Keratinocyte (primary cell): ENCODE data around the gene GATA5. TPM values are rescaled to one million over a fixed set of nuclear protein-coding genes. Genes with fewer than 3 reads are reported as not detected.

ENCODE experiments used
- DNase-seq: peaks from one replicate; pipeline ENCODE4 v3.0.0-alpha.2; 2011; ENCODE audit warnings: low read depth, missing footprints, low spot score
- FAIRE-seq: peaks from 2 replicates; lab custom pipeline; 2011; peaks lifted over from hg19 to GRCh38; lab: Jason Lieb, UNC
- H2AFZ ChIP-seq: 2 replicates; pipeline ENCODE4 v1.6.0; 2012; ENCODE audit warnings: low read length, control low read depth, inconsistent platforms; ENCODE audit not compliant: control insufficient read depth
- H3K27ac ChIP-seq: 2 replicates; pipeline ENCODE4 v1.5.1; 2011; ENCODE audit warnings: low read length; ENCODE audit not compliant: control insufficient read depth, insufficient read depth
- H3K27me3 ChIP-seq: 3 replicates; pipeline ENCODE4 v1.6.0; 2011; ENCODE audit warnings: low read length; ENCODE audit not compliant: control insufficient read depth, insufficient read depth; ENCODE audit errors: extremely low read depth
- H3K36me3 ChIP-seq, 2 experiments: 2 replicates in 1 of 2; 3 replicates in 1 of 2; pipeline ENCODE4 v1.5.1; 2011; ENCODE audit warnings: low read length in 2 of 2, mild to moderate bottlenecking in 1 of 2; ENCODE audit not compliant: control insufficient read depth in 2 of 2, insufficient read depth in 2 of 2; ENCODE audit errors: extremely low read depth in 1 of 2
- H3K4me1 ChIP-seq: 3 replicates; pipeline ENCODE4 v1.5.1; 2011; ENCODE audit warnings: low read length; ENCODE audit not compliant: control insufficient read depth, insufficient read depth; ENCODE audit errors: extremely low read depth
- H3K4me2 ChIP-seq: 3 replicates; pipeline ENCODE4 v1.6.0; 2011; ENCODE audit warnings: low read depth, low read length; ENCODE audit not compliant: control insufficient read depth, insufficient read depth; ENCODE audit errors: extremely low read depth
- H3K4me3 ChIP-seq, 3 experiments: fragments of 200-600 bp in 1 of 3; sonication (generic) in 1 of 3; 2 replicates in 2 of 3; 3 replicates in 1 of 3; pipeline ENCODE4 v1.5.1; 2011 to 2016; ENCODE audit warnings: low read length in 3 of 3, mild to moderate bottlenecking in 3 of 3, control low read depth in 2 of 3, inconsistent platforms in 1 of 3, low read depth in 1 of 3, mixed read lengths in 1 of 3, mixed run types in 1 of 3, moderate library complexity in 1 of 3; ENCODE audit not compliant: control insufficient read depth in 2 of 3, insufficient read depth in 2 of 3; ENCODE audit errors: extremely low read depth in 1 of 3
- H3K79me2 ChIP-seq: 2 replicates; pipeline ENCODE4 v1.6.0; 2012; ENCODE audit warnings: low read length; ENCODE audit not compliant: control insufficient read depth, insufficient read depth
- H3K9ac ChIP-seq: 3 replicates; pipeline ENCODE4 v1.6.0; 2011; ENCODE audit warnings: low read length; ENCODE audit not compliant: control insufficient read depth, insufficient read depth; ENCODE audit errors: extremely low read depth
- H3K9me1 ChIP-seq: 3 replicates; pipeline ENCODE4 v1.6.0; 2011; ENCODE audit warnings: low read length; ENCODE audit not compliant: control insufficient read depth, insufficient read depth; ENCODE audit errors: extremely low read depth
- H3K9me3 ChIP-seq: 2 replicates; pipeline ENCODE4 v1.5.1; 2012; ENCODE audit warnings: low read depth, low read length; ENCODE audit not compliant: control insufficient read depth
- H4K20me1 ChIP-seq: 3 replicates; pipeline ENCODE4 v1.6.0; 2011; ENCODE audit warnings: low read length; ENCODE audit not compliant: control insufficient read depth, insufficient read depth; ENCODE audit errors: extremely low read depth
- CTCF ChIP-seq, 3 experiments: IDR thresholded peaks in 1 of 3; conservative IDR thresholded peaks in 1 of 3; optimal IDR thresholded peaks in 1 of 3; 2 replicates in 2 of 3; 3 replicates in 1 of 3; pipeline versions ENCODE3 to v1.5.1; 2011; ENCODE audit warnings: low read length in 3 of 3, mild to moderate bottlenecking in 3 of 3, moderate library complexity in 2 of 3, control low read depth in 1 of 3, inconsistent platforms in 1 of 3; ENCODE audit not compliant: insufficient read depth in 2 of 3; ENCODE audit errors: extremely low read depth in 1 of 3
- EZH2 ChIP-seq: IDR thresholded peaks from one replicate; pipeline ENCODE4 v1.6.1; 2012; ENCODE audit warnings: inconsistent platforms, mild to moderate bottlenecking, low read length, moderate library complexity
- dilution Hi-C: fragments of 300-500 bp; cut with MboI; formaldehyde crosslinking; loops from one replicate; pipeline ENCODE4 v1.7.0; 2020; ENCODE audit warnings: low sequenced_read_pairs; ENCODE audit not compliant: extremely low pct_ligation_motif_present
- polyA plus RNA-seq, 5 experiments: library from polyadenylated mRNA; depleted of rRNA in 3 of 5; stranded (reverse) in 3 of 5; stranded (forward) in 1 of 5; unstranded in 1 of 5; fragments of >200 nt; gene quantifications; 1 replicate in 1 of 5; 2 replicates in 3 of 5; 3 replicates in 1 of 5; pipeline versions ENCODE4 v1.2.1 to v1.2.3, GENCODE V29; 2011 to 2012; ENCODE audit warnings: missing spikeins in 2 of 5, low read depth in 1 of 5, low replicate concordance in 1 of 5

The GATA5 gene
- polyA plus RNA-seq, 1 donor (not counting 4 experiments of a cell fraction or from before 2014, with no cell fraction given), result not detected

DNA sequence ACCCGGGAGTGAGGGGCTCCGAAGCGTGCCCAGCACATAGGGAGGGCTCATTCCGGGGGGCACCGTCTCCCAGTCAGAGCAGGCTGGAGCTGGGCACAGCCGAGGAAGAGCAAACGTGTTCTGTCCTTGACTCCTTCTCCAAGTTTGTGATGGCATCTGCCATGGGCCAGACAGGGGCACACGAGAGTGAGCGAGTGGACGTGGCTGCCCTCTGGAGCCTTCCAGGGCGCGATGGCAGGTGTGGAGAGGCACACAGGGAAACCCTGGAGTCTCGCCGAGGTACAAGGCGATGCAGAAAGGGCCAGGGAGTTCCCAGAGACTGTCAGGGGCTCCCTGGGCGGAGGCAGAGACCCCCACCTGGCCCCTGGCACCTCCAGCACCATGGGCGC, 9.9 kb upstream of the GATA5 start:
- Histone ChIP-seq H3K9ac (no peak overlapping the region), H3K36me3 (no peaks in the 10 kb centered on the region), H4K20me1 (peaks cover 3% of the 10 kb centered on the region), H3K4me1 (peaks cover 17% of the 10 kb centered on the region), H3K4me3 (no peak overlapping the region), H3K4me2 (no peak overlapping the region), H3K79me2 (no peaks in the 10 kb centered on the region), H3K27ac (no peak overlapping the region), H2AFZ (no peak overlapping the region), H3K9me1 (no peaks in the 10 kb centered on the region), H3K9me3 (no peaks in the 10 kb centered on the region), H3K27me3 (peaks cover 63% of the 10 kb centered on the region)
- TF ChIP-seq EZH2 (no peak), CTCF (optimal IDR thresholded peaks at IDR 0.05 in 1 of 3, IDR thresholded peaks at IDR 0.05 in 1 of 3, conservative IDR thresholded peaks at IDR 0.05 in 1 of 3; ENCODE audit: extremely low read depth in 1 of 3, insufficient read depth in 2 of 3, low read length in 3 of 3) (no peak)
- FAIRE-seq (no peak), DNase-seq (no peak)
- dilution Hi-C loops, result no loop called here

DNA sequence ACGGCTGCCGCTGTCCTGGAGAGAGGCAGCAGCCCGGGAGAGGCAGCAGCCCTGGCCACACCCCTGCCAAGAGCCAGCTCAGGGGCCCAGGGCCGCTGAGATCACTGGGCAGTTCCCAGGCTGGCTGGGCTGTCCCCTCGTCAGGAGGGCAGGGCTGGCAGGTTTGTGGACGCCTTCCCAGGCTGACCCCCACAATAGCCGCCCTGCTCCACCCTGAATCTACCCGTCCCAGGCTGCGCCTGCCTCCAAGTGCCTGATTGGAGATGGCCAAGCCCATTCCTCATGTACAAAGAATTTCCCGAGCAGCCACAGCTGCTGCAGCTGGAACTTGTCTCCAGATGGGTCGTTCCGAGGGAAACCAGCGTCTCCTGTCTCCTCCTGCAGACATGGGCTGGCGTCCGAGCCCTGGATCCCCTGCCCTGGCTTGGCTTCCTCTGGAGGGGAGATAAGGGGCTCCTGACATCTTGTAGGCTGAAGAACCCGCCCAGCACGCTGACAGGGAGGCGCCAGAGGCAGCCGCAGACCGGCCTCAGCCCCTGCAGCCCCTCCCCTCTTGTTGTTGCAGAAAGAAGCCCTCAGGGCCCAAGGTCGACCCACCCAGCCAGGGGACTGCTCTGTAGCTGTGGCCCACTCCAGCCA, 9.4 kb upstream of the GATA5 start:
- Histone ChIP-seq H3K9me1 (no peaks in the 10 kb centered on the region), H3K27ac (no peak overlapping the region), H3K4me2 (no peak overlapping the region), H4K20me1 (peaks cover 3% of the 10 kb centered on the region), H3K27me3 (peaks cover 63% of the 10 kb centered on the region), H3K79me2 (no peaks in the 10 kb centered on the region), H3K36me3 (no peaks in the 10 kb centered on the region), H3K9me3 (no peaks in the 10 kb centered on the region), H3K4me1 (peaks cover 17% of the 10 kb centered on the region), H3K4me3 (no peak overlapping the region), H2AFZ (no peak overlapping the region), H3K9ac (no peak overlapping the region)
- FAIRE-seq (no peak), DNase-seq (no peak)
- no peak for TF ChIP-seq CTCF (optimal IDR thresholded peaks at IDR 0.05 in 1 of 3, IDR thresholded peaks at IDR 0.05 in 1 of 3, conservative IDR thresholded peaks at IDR 0.05 in 1 of 3; ENCODE audit: extremely low read depth in 1 of 3, insufficient read depth in 2 of 3, low read length in 3 of 3)
- no peak for TF ChIP-seq EZH2
- dilution Hi-C loops, result no loop called here
